ENCODE data around the gene PUS1. TPM values are rescaled to one million over a fixed set of nuclear protein-coding genes. Genes with fewer than 3 reads are reported as not detected.

PUS1 gene
- total RNA-seq, 1 experiment from 2014 or later = 77.3 TPM

DNA sequence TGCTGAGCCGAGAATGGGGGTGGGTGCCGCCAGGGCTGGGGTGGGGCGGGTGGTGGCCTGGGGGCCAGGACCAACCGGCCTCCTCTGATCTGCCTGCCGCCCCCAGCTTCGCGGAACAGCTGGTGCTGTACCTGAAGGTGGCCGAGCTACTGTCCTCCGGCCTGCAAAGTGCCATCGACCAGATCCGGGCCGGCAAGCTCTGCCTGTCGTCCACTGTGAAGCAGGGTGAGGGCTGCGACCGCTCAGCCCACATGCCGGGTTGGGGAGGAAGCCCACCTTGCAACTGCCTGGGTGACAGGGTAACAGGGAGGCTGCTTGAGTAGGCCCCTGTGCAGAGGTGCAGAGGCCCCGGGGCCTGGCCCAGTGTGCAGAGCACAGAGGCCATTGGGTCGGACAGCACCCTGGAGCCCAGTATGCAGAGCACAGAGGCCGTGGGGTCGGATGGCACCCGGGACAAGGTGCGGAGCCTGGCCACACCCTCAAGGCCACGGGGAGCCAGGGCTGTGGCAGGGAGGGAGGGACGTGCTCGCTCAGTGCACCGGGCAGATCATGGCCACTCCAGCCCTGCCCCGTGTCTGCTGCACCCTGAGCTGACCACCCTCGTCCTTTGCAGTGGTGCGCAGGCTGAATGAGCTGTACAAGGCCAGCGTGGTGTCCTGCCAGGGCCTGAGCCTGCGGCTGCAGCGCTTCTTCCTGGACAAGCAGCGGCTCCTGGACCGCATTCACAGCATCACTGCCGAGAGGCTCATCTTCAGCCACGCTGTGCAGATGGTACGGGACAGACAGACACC is 9.5 kb upstream of the PUS1 start:
- H3K27me3 ChIP-seq (ENCODE audit: insufficient read depth, low read length) = no peaks in the 10 kb centered on the region
- BruUV-seq (replicated peaks) = no TSS peak
- peaks cover 0 to 6% of the 10 kb centered on the region in 2 experiments; a peak in 1 of 4 replicates for H3K36me3 ChIP-seq (ENCODE audit: control insufficient read depth in 1 of 2, insufficient read depth in 2 of 2, low read length in 2 of 2)
- no peak overlapping the region for H3K4me3 ChIP-seq (replicated peaks in 1 of 2; ENCODE audit: low read depth in 1 of 2, low read length in 2 of 2)
- ChIA-PET CTCF (no interaction called here), RAD21 (ENCODE audit: low non-redundant PET in 1 of 2, low total read pairs in 2 of 2, uncharacterized antibody in 2 of 2, unreplicated experiment in 2 of 2) (no interaction called here), POLR2A (no interaction called here)
- H3K79me2 ChIP-seq (ENCODE audit: insufficient read depth, low read length) = no peaks in the 10 kb centered on the region
- no peaks in the 10 kb centered on the region for H3K9me3 ChIP-seq (ENCODE audit: control insufficient read depth in 1 of 2, insufficient read depth in 1 of 2, low read depth in 1 of 2, low read length in 2 of 2)
- H3K9ac ChIP-seq (ENCODE audit: low read length) = no peak overlapping the region
- no peak for TF ChIP-seq TCF7L2 (IDR thresholded peaks at IDR 0.05; ENCODE audit: borderline replicate concordance, extremely low read depth, insufficient read depth, insufficient read length)
- no peak for TF ChIP-seq RAD21 (IDR thresholded peaks at IDR 0.05; ENCODE audit: low read depth)
- TF ChIP-seq EZH2phosphoT487 (IDR thresholded peaks at IDR 0.05; ENCODE audit: borderline replicate concordance) = no peak
- TF ChIP-seq, protein P1, sequence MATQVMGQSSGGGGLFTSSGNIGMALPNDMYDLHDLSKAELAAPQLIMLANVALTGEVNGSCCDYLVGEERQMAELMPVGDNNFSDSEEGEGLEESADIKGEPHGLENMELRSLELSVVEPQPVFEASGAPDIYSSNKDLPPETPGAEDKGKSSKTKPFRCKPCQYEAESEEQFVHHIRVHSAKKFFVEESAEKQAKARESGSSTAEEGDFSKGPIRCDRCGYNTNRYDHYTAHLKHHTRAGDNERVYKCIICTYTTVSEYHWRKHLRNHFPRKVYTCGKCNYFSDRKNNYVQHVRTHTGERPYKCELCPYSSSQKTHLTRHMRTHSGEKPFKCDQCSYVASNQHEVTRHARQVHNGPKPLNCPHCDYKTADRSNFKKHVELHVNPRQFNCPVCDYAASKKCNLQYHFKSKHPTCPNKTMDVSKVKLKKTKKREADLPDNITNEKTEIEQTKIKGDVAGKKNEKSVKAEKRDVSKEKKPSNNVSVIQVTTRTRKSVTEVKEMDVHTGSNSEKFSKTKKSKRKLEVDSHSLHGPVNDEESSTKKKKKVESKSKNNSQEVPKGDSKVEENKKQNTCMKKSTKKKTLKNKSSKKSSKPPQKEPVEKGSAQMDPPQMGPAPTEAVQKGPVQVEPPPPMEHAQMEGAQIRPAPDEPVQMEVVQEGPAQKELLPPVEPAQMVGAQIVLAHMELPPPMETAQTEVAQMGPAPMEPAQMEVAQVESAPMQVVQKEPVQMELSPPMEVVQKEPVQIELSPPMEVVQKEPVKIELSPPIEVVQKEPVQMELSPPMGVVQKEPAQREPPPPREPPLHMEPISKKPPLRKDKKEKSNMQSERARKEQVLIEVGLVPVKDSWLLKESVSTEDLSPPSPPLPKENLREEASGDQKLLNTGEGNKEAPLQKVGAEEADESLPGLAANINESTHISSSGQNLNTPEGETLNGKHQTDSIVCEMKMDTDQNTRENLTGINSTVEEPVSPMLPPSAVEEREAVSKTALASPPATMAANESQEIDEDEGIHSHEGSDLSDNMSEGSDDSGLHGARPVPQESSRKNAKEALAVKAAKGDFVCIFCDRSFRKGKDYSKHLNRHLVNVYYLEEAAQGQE (IDR thresholded peaks at IDR 0.05; ENCODE audit: low read depth) = no peak
- no peak for TF ChIP-seq CEBPB (IDR thresholded peaks at IDR 0.05; ENCODE audit: low read depth)
- no peak for TF ChIP-seq EZH2 (IDR thresholded peaks at IDR 0.05)
- no peak for TF ChIP-seq ZFX (IDR thresholded peaks at IDR 0.05)
- TF ChIP-seq EGR1 (IDR thresholded peaks at IDR 0.05; ENCODE audit: low read depth) = no peak
- no peak for DNase-seq (ENCODE audit: low read depth, low spot score)
- intact Hi-C loops (cut with micrococcal nuclease) = no loop called here
- no peak overlapping the region for H3K4me2 ChIP-seq (ENCODE audit: low read length)
- no peaks in the 10 kb centered on the region for H3K9me2 ChIP-seq (ENCODE audit: insufficient read depth)
- H3K4me1 ChIP-seq (ENCODE audit: control insufficient read depth in 1 of 2, insufficient read depth in 2 of 2, low read length in 2 of 2) = no peaks in the 10 kb centered on the region
- H2AFZ ChIP-seq (ENCODE audit: low read depth, low read length, poor library complexity, severe bottlenecking) = no peak overlapping the region
- no peaks in the 10 kb centered on the region for H4K20me1 ChIP-seq (ENCODE audit: insufficient read depth)
- no peak overlapping the region for H3K27ac ChIP-seq (ENCODE audit: low read depth, low read length)
- ATAC-seq = peak; percentile 15; the same call in 1 of the 2 replicates

Data from HCT116 (cell line).